Sigmoid colon (tissue), 7 donors: ENCODE measurements around the gene DIP2C. TPM values are rescaled to one million over a fixed set of nuclear protein-coding genes. Genes with fewer than 3 reads are reported as not detected.

Source experiments
- DNase-seq: peaks from one replicate; pipeline ENCODE4 v3.0.0-alpha.2; 2019
- H3K27ac ChIP-seq, 4 donors: fragments of 200-600 bp; sonication (generic); one replicate each; pipeline ENCODE4 v1.5.1; 2016 to 2019; ENCODE audit warnings: mild to moderate bottlenecking in 1 of 4
- H3K27me3 ChIP-seq, 3 donors: fragments of 200-600 bp; sonication (generic); one replicate each; pipeline ENCODE4 v1.5.1; 2019; ENCODE audit warnings: mild to moderate bottlenecking in 1 of 3
- H3K36me3 ChIP-seq, 4 donors: fragments of 200-600 bp; sonication (generic); one replicate each; pipeline ENCODE4 v1.5.1; 2016 to 2019
- H3K4me1 ChIP-seq, 4 donors: fragments of 200-600 bp; sonication (generic); one replicate each; pipeline ENCODE4 v1.5.1; 2017 to 2019
- H3K4me3 ChIP-seq, 4 donors: fragments of 200-600 bp; sonication (generic); one replicate each; pipeline ENCODE4 v1.5.1; 2017 to 2019; ENCODE audit warnings: mild to moderate bottlenecking in 2 of 4, moderate library complexity in 1 of 4
- H3K9me3 ChIP-seq, 4 donors: fragments of 200-600 bp in 3 of 4; sonication (generic) in 3 of 4; one replicate each; pipeline versions ENCODE4 v1.5.1 to v1.6.1; 2013 to 2019
- CTCF ChIP-seq, 4 experiments: fragments of 450-650 bp in 3 of 4; fragments of 200-600 bp in 1 of 4; IDR thresholded peaks; one replicate each; pipeline ENCODE4 v1.5.1; 2016 to 2019; ENCODE audit warnings: antibody characterized with exemption in 4 of 4, mild to moderate bottlenecking in 3 of 4, moderate library complexity in 2 of 4
- EP300 ChIP-seq, 4 donors: sonication (generic); formaldehyde crosslinking; IDR thresholded peaks; one replicate each; pipeline ENCODE4 v1.6.1; 2017; ENCODE audit warnings: antibody characterized with exemption in 4 of 4
- POLR2A ChIP-seq, 2 donors: fragments of 450-650 bp; IDR thresholded peaks; one replicate each; pipeline ENCODE4 v1.6.1; 2016; ENCODE audit warnings: antibody characterized with exemption in 2 of 2, mild to moderate bottlenecking in 2 of 2, moderate library complexity in 2 of 2
- POLR2AphosphoS5 ChIP-seq, 4 donors: sonication (generic); formaldehyde crosslinking; IDR thresholded peaks; one replicate each; pipeline ENCODE4 v1.6.1; 2017; ENCODE audit warnings: antibody characterized with exemption in 4 of 4
- WGBS, 2 donors: extraction: QIAGEN DNeasy Blood & Tissue Kit; methylation state at CpG; one replicate each; pipeline ENCODE4 v1.1.7; 2013; 5-methylcytosine and 5-hydroxymethylcytosine counted together
- intact Hi-C: fragments of 100-400 bp; cut with DNase I; formaldehyde crosslinking; loops from one replicate; pipeline ENCODE4 v1.15.1; 2023
- polyA plus RNA-seq, 3 donors: library from polyadenylated mRNA; stranded (reverse); fragments of 200-250 nt; gene quantifications; one replicate each; pipeline ENCODE4 v1.2.3, GENCODE V29; 2013
- total RNA-seq, 4 donors: library from RNA; depleted of rRNA; stranded (reverse); fragments of >200 nt; gene quantifications; one replicate each; pipeline ENCODE4 v1.1.0, GENCODE V29; 2016
- donor health status: healthy with polysubstance abuse.
- donor health status: Bipolar disorder and iron deficiency.
- donor health status: healthy.

The DIP2C gene
- total and polyA plus RNA-seq, 7 donors: 1.8 to 67.9 (median 42.1) TPM

GRCh38 chr10:308101-308500, 381.4 kb downstream of the DIP2C start:
- Histone ChIP-seq H3K27ac (no peak overlapping the region), H3K9me3 (no peaks in the 10 kb centered on the region), H3K36me3 (peaks cover 5 to 80% (median 19%) of the 10 kb centered on the region in 4 donors), H3K27me3 (no peaks in the 10 kb centered on the region), H3K4me3 (no peak overlapping the region), H3K4me1 (no peaks in the 10 kb centered on the region)
- no peak for TF ChIP-seq CTCF (IDR thresholded peaks at IDR 0.05)
- no peak for TF ChIP-seq POLR2AphosphoS5 (IDR thresholded peaks at IDR 0.05)
- TF ChIP-seq EP300 (IDR thresholded peaks at IDR 0.05): no peak
- no peak for TF ChIP-seq POLR2A (IDR thresholded peaks at IDR 0.05)
- intact Hi-C loops: no loop called here
- no peak for DNase-seq
- WGBS, 2 donors: 57 to 74% methylated on average over 11 of the region's 11 CpGs

GRCh38 chr10:307659-308058, 381.8 kb downstream of the DIP2C start:
- peaks cover 5 to 82% (median 19%) of the 10 kb centered on the region in 4 donors for H3K36me3 ChIP-seq
- TF ChIP-seq EP300 (IDR thresholded peaks at IDR 0.05) (no peak), POLR2A (IDR thresholded peaks at IDR 0.05) (no peak), CTCF (IDR thresholded peaks at IDR 0.05) (no peak), POLR2AphosphoS5 (IDR thresholded peaks at IDR 0.05) (no peak)

DNA sequence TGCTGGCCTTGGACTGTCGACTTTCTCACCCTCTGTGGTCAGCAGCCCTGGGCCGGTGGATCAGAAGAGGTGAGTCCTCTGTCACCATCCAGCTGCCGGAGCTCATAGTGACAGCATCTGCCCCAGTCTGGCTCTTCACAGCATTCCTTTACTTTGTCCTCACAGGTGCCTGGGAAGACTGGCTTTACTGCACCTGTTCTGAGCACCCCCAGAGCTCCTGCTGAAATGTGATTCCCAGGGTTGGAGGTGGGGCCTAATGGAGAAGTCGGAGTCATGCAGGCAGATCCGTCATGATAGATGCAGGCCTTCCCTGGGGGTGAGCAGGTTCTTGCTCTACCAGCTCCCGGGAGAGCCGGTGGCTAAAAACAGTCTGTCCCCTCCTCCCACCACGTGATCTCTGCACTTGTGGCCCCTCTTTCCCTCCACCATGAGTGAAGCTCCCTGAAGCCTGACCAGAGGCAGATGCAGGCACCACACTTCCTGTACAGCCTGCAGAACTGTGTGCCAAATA, 382.7 kb downstream of the DIP2C start:
- no peak overlapping the region for H3K4me3 ChIP-seq
- peaks cover 5 to 82% (median 19%) of the 10 kb centered on the region in 4 donors for H3K36me3 ChIP-seq
- no peak overlapping the region for H3K27ac ChIP-seq
- no peak for DNase-seq
- no peaks in the 10 kb centered on the region for H3K9me3 ChIP-seq
- 65 to 90% methylated on average over 8 of the region's 8 CpGs for WGBS, 2 donors
- H3K4me1 ChIP-seq: no peaks in the 10 kb centered on the region
- TF ChIP-seq EP300 (IDR thresholded peaks at IDR 0.05) (no peak), POLR2A (IDR thresholded peaks at IDR 0.05) (no peak), CTCF (IDR thresholded peaks at IDR 0.05) (no peak), POLR2AphosphoS5 (IDR thresholded peaks at IDR 0.05) (no peak)
- intact Hi-C loops: no loop called here
- H3K27me3 ChIP-seq: no peaks in the 10 kb centered on the region

More at GRCh38 chr10:307659-308058, 381.8 kb downstream of the DIP2C start:
- no peak overlapping the region for H3K27ac ChIP-seq
- intact Hi-C loops: no loop called here
- 75 to 90% methylated on average over 18 of the region's 18 CpGs for WGBS, 2 donors
- no peaks in the 10 kb centered on the region for H3K27me3 ChIP-seq
- no peak for DNase-seq
- H3K4me3 ChIP-seq: no peak overlapping the region
- no peaks in the 10 kb centered on the region for H3K4me1 ChIP-seq
- H3K9me3 ChIP-seq: no peaks in the 10 kb centered on the region

DNA sequence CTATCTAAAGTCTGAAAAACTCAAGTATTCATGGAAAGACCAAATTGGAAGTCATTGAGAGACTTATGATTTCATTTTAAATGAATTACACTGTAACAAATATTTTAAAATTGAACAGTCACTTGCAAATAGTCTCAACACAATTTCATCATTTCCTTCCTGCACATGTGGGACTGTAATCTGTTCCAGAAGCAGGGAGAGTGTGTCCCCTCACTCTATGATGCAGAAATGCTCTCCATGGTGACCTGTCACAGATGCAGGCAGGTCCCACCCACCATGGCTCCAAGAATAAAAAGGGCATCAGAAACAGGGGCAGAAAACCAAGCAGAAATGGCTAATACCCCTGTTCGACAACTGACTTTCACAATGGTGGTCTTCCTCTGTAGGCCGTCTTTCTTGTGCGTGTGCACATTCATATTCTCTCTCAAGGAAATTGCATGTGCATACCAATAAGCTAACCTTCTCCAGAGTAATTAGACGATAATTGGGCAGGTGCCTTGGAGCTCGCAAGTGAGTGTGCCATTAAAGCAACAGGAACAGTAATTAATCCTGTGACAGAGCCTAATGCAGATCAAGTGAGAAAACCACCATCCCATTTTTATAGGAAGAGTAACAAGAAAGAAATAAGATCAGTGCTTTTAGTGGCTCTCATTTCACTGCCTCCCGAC, 383.3 kb downstream of the DIP2C start:
- no peak overlapping the region for H3K4me3 ChIP-seq
- H3K9me3 ChIP-seq: no peaks in the 10 kb centered on the region
- no peaks in the 10 kb centered on the region for H3K27me3 ChIP-seq
- peaks cover 5 to 82% (median 19%) of the 10 kb centered on the region in 4 donors for H3K36me3 ChIP-seq
- intact Hi-C loops: no loop called here
- TF ChIP-seq EP300 (IDR thresholded peaks at IDR 0.05) (no peak), POLR2A (IDR thresholded peaks at IDR 0.05) (no peak), CTCF (IDR thresholded peaks at IDR 0.05) (no peak), POLR2AphosphoS5 (IDR thresholded peaks at IDR 0.05) (no peak)
- 87 to 91% methylated on average over 6 of the region's 6 CpGs for WGBS, 2 donors
- no peak for DNase-seq
- no peaks in the 10 kb centered on the region for H3K4me1 ChIP-seq
- H3K27ac ChIP-seq: no peak overlapping the region
